Measurements from ENCODE around the gene LSM3. TPM values are rescaled to one million over a fixed set of nuclear protein-coding genes. Genes with fewer than 3 reads are reported as not detected.

Gene LSM3
- total and polyA plus RNA-seq, 2 experiments from 2014 or later: 12.4 to 22.1 TPM

- no peaks in the 10 kb centered on the region for H3K36me3 ChIP-seq (replicated peaks; ENCODE audit: insufficient read depth, low read depth)
- no peaks in the 10 kb centered on the region for H3K9me2 ChIP-seq (replicated peaks; ENCODE audit: insufficient read depth)
- WGBS (ENCODE audit: low lambda C conversion rate, missing lambda C conversion rate): 100% methylated on average over 1 of the region's 1 CpG
- H3K4me3 ChIP-seq: no peak overlapping the region
- no peak overlapping the region for H2AFZ ChIP-seq
- H3K27ac ChIP-seq: no peak overlapping the region
- peaks cover 73% of the 10 kb centered on the region for H3K79me2 ChIP-seq
- H3K4me2 ChIP-seq: peak overlapping the region; percentile 77
- no peaks in the 10 kb centered on the region for H3K27me3 ChIP-seq
- no peaks in the 10 kb centered on the region for H3K9me3 ChIP-seq (ENCODE audit: low read depth)
- DNase-seq (ENCODE audit: low spot score): no peak
- H3K4me1 ChIP-seq (ENCODE audit: insufficient read depth): peaks cover 9% of the 10 kb centered on the region
- no peak for TF ChIP-seq EZH2phosphoT487 (IDR thresholded peaks at IDR 0.05; ENCODE audit: low read depth, severe bottlenecking, unreplicated experiment)
- TF ChIP-seq EZH2 (IDR thresholded peaks at IDR 0.05; ENCODE audit: borderline replicate concordance): no peak
- TF ChIP-seq CTCF (IDR thresholded peaks at IDR 0.05; ENCODE audit: poor library complexity): no peak
- peaks cover 10% of the 10 kb centered on the region for H4K20me1 ChIP-seq (ENCODE audit: insufficient read depth, poor library complexity, severe bottlenecking)
These were observed 1.2 kb downstream of the LSM3 start for GRCh38 chr3:14179795-14180194.

- Histone ChIP-seq H4K20me1 (ENCODE audit: insufficient read depth, poor library complexity, severe bottlenecking) (no peaks in the 10 kb centered on the region), H3K9me2 (replicated peaks; ENCODE audit: insufficient read depth) (no peaks in the 10 kb centered on the region), H3K4me3 (no peak overlapping the region), H3K27ac (no peak overlapping the region), H3K9me3 (ENCODE audit: low read depth) (no peaks in the 10 kb centered on the region), H3K27me3 (no peaks in the 10 kb centered on the region), H3K4me2 (no peak overlapping the region), H3K4me1 (ENCODE audit: insufficient read depth) (peaks cover 9% of the 10 kb centered on the region), H3K36me3 (replicated peaks; ENCODE audit: insufficient read depth, low read depth) (no peaks in the 10 kb centered on the region), H2AFZ (no peak overlapping the region), H3K79me2 (peaks cover 58% of the 10 kb centered on the region)
- no peak for DNase-seq (ENCODE audit: low spot score)
- no peak for TF ChIP-seq CTCF (IDR thresholded peaks at IDR 0.05; ENCODE audit: poor library complexity)
- no peak for TF ChIP-seq EZH2 (IDR thresholded peaks at IDR 0.05; ENCODE audit: borderline replicate concordance)
- TF ChIP-seq EZH2phosphoT487 (IDR thresholded peaks at IDR 0.05; ENCODE audit: low read depth, severe bottlenecking, unreplicated experiment): no peak
- 98% methylated on average over 3 of the region's 3 CpGs for WGBS (ENCODE audit: low lambda C conversion rate, missing lambda C conversion rate)
These were observed 2.6 kb downstream of the LSM3 start for GRCh38 chr3:14181253-14181652.

- no peak overlapping the region for H3K27ac ChIP-seq
- peaks cover 48% of the 10 kb centered on the region for H3K79me2 ChIP-seq
- no peaks in the 10 kb centered on the region for H3K36me3 ChIP-seq (replicated peaks; ENCODE audit: insufficient read depth, low read depth)
- H3K9me3 ChIP-seq (ENCODE audit: low read depth): no peaks in the 10 kb centered on the region
- no peaks in the 10 kb centered on the region for H3K4me1 ChIP-seq (ENCODE audit: insufficient read depth)
- H3K4me2 ChIP-seq: no peak overlapping the region
- no peak for DNase-seq (ENCODE audit: low spot score)
- H3K9me2 ChIP-seq (replicated peaks; ENCODE audit: insufficient read depth): no peaks in the 10 kb centered on the region
- H3K4me3 ChIP-seq: no peak overlapping the region
- no peak overlapping the region for H2AFZ ChIP-seq
- H3K27me3 ChIP-seq: no peaks in the 10 kb centered on the region
- H4K20me1 ChIP-seq (ENCODE audit: insufficient read depth, poor library complexity, severe bottlenecking): no peaks in the 10 kb centered on the region
- TF ChIP-seq EZH2phosphoT487 (IDR thresholded peaks at IDR 0.05; ENCODE audit: low read depth, severe bottlenecking, unreplicated experiment) (no peak), EZH2 (IDR thresholded peaks at IDR 0.05; ENCODE audit: borderline replicate concordance) (no peak), CTCF (IDR thresholded peaks at IDR 0.05; ENCODE audit: poor library complexity) (no peak)
- WGBS (ENCODE audit: low lambda C conversion rate, missing lambda C conversion rate): 58% methylated on average over 2 of the region's 2 CpGs
These were observed 4.5 kb downstream of the LSM3 start for GRCh38 chr3:14183015-14183577.

Data from hepatocyte (in vitro differentiated cells).